ENCODE data around the gene BRSK2.

The BRSK2 gene

DNA sequence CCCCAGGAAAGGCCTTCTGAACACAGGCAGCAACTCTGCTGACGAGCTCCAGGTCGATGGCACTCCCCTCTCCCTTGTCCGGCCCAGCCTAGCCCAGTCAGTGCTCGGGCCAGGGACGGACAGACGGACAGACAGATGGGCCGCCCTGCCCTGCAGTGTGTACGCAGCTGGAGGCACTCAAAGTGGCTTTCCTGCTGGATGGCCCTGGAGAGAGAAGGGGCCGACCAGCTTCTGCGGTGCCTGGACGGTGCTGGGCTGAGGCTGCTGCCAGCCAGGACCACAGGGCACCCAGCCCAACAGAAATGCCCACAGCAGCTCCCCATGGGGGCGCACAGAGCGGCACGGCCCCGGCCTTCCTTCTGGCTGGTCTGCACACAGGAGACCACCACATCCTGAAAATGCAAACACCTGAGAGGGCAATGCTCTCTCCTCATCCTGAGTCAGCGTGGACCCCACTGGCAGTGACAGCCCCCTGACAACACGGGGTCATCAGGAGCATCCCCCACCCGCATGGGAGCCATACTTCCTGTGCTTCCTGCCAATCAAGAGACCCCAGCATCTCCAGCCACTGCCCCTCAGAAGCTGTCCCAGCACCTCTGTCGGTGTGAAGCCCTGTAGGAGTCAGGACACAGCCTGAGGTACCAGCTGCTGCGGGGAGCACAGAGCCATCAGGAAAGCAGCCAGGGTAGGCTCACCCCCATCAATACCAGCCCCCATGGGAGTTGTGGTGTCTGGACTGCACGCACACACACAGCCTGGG, 97.5 kb downstream of the BRSK2 start:
- FAIRE-seq (no peak), DNase-seq (ENCODE audit: insufficient read length, low spot score) (no peak)
- TF ChIP-seq, protein P1, sequence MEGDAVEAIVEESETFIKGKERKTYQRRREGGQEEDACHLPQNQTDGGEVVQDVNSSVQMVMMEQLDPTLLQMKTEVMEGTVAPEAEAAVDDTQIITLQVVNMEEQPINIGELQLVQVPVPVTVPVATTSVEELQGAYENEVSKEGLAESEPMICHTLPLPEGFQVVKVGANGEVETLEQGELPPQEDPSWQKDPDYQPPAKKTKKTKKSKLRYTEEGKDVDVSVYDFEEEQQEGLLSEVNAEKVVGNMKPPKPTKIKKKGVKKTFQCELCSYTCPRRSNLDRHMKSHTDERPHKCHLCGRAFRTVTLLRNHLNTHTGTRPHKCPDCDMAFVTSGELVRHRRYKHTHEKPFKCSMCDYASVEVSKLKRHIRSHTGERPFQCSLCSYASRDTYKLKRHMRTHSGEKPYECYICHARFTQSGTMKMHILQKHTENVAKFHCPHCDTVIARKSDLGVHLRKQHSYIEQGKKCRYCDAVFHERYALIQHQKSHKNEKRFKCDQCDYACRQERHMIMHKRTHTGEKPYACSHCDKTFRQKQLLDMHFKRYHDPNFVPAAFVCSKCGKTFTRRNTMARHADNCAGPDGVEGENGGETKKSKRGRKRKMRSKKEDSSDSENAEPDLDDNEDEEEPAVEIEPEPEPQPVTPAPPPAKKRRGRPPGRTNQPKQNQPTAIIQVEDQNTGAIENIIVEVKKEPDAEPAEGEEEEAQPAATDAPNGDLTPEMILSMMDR (IDR thresholded peaks at IDR 0.05; ENCODE audit: insufficient read depth, missing control alignments) = no peak

DNA sequence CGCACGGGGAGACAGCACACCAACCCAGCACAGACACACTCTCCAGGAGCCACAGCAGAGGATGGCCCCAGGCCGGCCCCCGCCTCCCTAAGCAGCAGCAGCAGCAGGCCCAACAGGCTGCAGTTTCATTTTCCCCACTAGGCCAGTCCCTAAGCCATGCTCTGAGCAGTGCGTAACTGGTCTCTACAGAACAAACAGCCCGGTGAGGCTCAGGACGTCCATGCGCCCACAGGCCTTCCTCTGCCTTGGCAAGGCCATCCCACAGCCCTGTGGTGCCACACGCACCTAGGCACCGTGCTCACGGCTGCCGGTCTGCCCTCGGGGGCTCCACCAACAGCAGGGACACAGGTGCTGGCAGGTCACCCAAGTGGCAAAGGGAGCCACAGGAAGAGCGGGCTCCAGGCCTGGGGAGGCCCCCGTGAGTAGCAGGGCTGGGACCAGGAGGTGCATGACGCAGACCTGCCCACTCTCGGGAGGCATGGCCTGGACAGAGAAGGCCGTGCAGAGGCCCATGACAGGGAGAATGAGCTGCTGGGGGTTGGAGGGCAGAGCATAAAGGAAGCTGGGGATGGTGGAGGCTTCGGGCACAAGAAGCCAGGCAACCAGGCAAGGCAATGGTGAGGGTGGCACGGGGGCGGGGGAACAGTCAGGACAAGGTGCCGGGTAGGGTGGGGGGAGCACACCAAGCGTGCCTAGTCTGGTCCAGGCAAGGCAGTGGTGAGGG, 98.3 kb downstream of the BRSK2 start:
- FAIRE-seq = no peak
- TF ChIP-seq, protein P1 (IDR thresholded peaks at IDR 0.05; ENCODE audit: insufficient read depth, missing control alignments) = no peak
- no peak for DNase-seq (ENCODE audit: insufficient read length, low spot score)

DNA sequence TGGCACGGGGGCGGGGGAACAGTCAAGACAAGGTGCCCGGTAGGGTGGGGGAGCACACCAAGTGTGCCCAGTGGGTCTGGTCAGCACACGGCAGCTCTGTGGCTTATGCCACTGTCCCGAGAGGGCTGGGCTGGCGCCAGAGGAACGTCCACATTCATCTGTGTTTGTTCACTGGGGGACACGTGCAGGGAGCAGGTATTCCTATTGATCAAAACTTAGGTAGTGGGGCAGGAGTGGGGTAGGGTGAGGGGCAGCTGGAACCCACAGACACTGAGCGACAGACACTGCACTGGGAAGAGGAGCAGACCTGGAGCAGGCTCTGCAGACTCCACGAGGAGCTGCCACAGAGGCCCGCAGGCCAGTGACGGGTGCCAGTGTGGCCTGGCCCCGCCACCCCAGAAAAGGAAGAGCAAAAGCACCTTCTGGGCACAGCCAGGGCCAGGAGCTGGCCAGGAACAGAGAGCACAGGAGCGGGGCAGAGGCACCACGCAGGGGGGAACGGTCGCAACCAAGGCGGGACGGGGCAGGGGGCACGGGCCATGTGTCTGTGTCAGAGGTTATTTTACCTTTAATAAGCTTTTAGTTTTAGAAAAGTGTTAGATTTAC, 98.9 kb downstream of the BRSK2 start:
- TF ChIP-seq, protein P1 (IDR thresholded peaks at IDR 0.05; ENCODE audit: insufficient read depth, missing control alignments) = no peak
- no peak for FAIRE-seq
- no peak for DNase-seq (ENCODE audit: insufficient read length, low spot score)

DNA sequence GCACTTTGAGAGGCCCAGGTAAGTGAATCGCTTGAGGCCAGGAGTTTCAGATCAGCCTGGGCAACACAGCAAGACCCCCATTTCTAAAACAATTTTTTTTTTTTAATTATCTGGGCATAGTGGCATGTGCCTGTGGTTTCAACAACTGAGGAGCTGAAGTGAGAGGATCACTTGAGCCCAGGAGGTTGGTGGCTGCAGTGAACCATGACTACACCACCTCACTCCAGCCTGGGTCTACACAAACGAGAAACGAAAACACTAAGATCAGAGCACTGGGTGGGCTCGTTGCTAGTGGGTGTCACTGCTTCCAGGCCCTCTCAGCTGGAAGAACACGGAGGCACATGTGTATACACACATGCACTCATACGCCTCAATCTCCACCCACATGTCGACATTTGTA, 100.9 kb downstream of the BRSK2 start:
- DNase-seq (ENCODE audit: insufficient read length, low spot score) (no peak), FAIRE-seq (no peak)
- TF ChIP-seq, protein P1 (IDR thresholded peaks at IDR 0.05; ENCODE audit: insufficient read depth, missing control alignments) = no peak

DNA sequence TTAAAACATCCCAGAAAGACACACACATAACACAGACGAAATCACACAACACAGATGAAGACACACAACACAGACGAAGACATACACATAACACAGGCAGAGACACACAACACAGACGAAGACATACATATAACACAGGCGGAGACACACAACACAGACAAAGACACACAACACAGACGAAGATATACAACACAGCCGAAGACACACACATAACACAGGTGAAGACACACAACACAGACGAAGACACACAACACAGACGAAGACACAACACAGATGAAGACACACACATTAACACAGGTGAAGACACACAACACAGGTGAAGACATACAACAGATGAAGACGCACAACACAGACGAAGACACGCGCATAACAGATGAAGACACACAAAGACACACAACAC, 101.6 kb downstream of the BRSK2 start:
- DNase-seq (ENCODE audit: insufficient read length, low spot score) (no peak), FAIRE-seq (no peak)
- TF ChIP-seq, protein P1 (IDR thresholded peaks at IDR 0.05; ENCODE audit: insufficient read depth, missing control alignments) = no peak

DNA sequence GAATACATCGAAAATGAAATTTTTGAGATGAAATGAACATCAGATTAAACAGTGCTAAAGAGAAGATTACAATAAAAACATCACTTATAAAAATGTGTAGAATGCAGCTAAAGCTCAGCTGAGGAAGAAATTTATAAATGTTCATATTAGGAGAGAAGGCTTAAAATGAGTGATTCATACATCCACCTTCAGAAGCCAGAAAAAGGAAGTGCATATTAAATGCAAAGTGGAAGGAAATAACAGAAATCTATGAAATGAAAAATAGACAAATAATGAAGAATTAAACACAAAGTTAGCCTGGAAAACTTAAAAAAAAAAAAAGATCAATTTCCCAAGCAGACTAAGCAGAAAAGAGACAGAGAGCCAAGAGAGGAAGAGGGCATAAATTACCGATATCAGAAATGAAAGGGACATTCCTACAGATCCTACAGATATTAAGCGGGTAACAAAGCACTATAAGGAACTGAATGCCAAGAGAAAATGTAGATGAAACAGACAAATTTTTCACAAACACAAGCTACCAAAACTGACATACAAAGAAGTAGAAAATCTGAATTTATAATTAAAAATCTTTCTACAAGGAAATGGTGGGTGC, 104.0 kb downstream of the BRSK2 start:
- TF ChIP-seq, protein P1 (IDR thresholded peaks at IDR 0.05; ENCODE audit: insufficient read depth, missing control alignments) = no peak
- FAIRE-seq (no peak), DNase-seq (ENCODE audit: insufficient read length, low spot score) (no peak)

Data from D721Med (cell line).